GM18505 (cell line): ENCODE data around the gene HSFX3.
"Not testable (repeated sequence)": the region's sequence is repeated elsewhere in the genome, so short reads cannot be mapped to it uniquely, and the experiment has no call there.

Experiments
- ATAC-seq: cut with Tn5 transposase; IDR thresholded peaks from one replicate; pipeline ENCODE4 v1.9.1; 2021; ENCODE audit not compliant: unreplicated experiment
- POLR2A ChIP-seq: IDR thresholded peaks from 4 replicates; pipeline ENCODE4 v1.6.1; 2011; ENCODE audit warnings: borderline replicate concordance; ENCODE audit not compliant: insufficient read depth, insufficient read length; ENCODE audit errors: extremely low read depth

HSFX3 gene

GRCh38 chrX:149549701-149550100 is at the start of gene HSFX3:
HSFX3 (minus strand) TSS chrX:149549924; CDS start chrX:149549852, 72 bp downstream.
- not testable (repeated sequence) for ATAC-seq

- not testable (repeated sequence) for ATAC-seq
Measured at GRCh38 chrX:149598603-149599002, 48.9 kb upstream of the HSFX3 start.

- ATAC-seq, result not testable (repeated sequence)
Measured at GRCh38 chrX:149595943-149596342, 46.2 kb upstream of the HSFX3 start.

GRCh38 chrX:149595214-149595613 is 45.5 kb upstream of the HSFX3 start, which contains the start of gene HSFX2:
HSFX2 (minus strand) TSS chrX:149595314; CDS start chrX:149594700, 614 bp downstream.
- not testable (repeated sequence) for ATAC-seq

GRCh38 chrX:149590993-149591392 is 41.3 kb upstream of the HSFX3 start:
- not testable (repeated sequence) for ATAC-seq

GRCh38 chrX:149587359-149587758 is 37.6 kb upstream of the HSFX3 start, which contains the start of gene MAGEA9B:
MAGEA9B (minus strand) TSS chrX:149587459; CDS start chrX:149583179, 4,280 bp downstream.
- not testable (repeated sequence) for ATAC-seq

GRCh38 chrX:149585631-149586030 is 35.9 kb upstream of the HSFX3 start:
- not testable (repeated sequence) for ATAC-seq

GRCh38 chrX:149573456-149573855 is 23.7 kb upstream of the HSFX3 start:
- ATAC-seq, result peak; percentile 100

GRCh38 chrX:149572743-149573142 is 23.0 kb upstream of the HSFX3 start:
- TF ChIP-seq POLR2A, result no peak
- no peak for ATAC-seq

GRCh38 chrX:149571770-149572169 is 22.0 kb upstream of the HSFX3 start:
- no peak for ATAC-seq
- no peak for TF ChIP-seq POLR2A

- no peak for TF ChIP-seq POLR2A
- no peak for ATAC-seq
Measured at GRCh38 chrX:149570668-149571067, 20.9 kb upstream of the HSFX3 start.

GRCh38 chrX:149569770-149570169 is 20.0 kb upstream of the HSFX3 start:
- no peak for ATAC-seq
- TF ChIP-seq POLR2A, result no peak

GRCh38 chrX:149568701-149569296 is 19.1 kb upstream of the HSFX3 start:
- no peak for ATAC-seq
- TF ChIP-seq POLR2A, result no peak

- no peak for TF ChIP-seq POLR2A
- ATAC-seq, result no peak
Measured at GRCh38 chrX:149567621-149568417, 18.1 kb upstream of the HSFX3 start.

GRCh38 chrX:149563359-149563758 is 13.6 kb upstream of the HSFX3 start:
- ATAC-seq, result no peak
- no peak for TF ChIP-seq POLR2A

GRCh38 chrX:149555251-149555650 is 5.5 kb upstream of the HSFX3 start:
- ATAC-seq, result not testable (repeated sequence)

GRCh38 chrX:149551939-149552248 is 2.2 kb upstream of the HSFX3 start:
- not testable (repeated sequence) for ATAC-seq

GRCh38 chrX:149551245-149551938 is 1.7 kb upstream of the HSFX3 start:
- ATAC-seq, result not testable (repeated sequence)

- not testable (repeated sequence) for ATAC-seq
Measured at GRCh38 chrX:149550454-149550853, 730 bp upstream of the HSFX3 start.

GRCh38 chrX:149547782-149548181 is 1.9 kb downstream of the HSFX3 start:
- not testable (repeated sequence) for ATAC-seq
